ENCODE data around the gene CHRNA10.

Gene CHRNA10

GRCh38 chr11:3671334-3672254, at the start of gene CHRNA10:
TSS of gene CHRNA10 (minus strand) at chr11:3671384. CDS start at chr11:3671312, 72 bp downstream.
- no peak within 1 kb of the TSS for H3K27ac ChIP-seq (ENCODE audit: low read length)
- no peaks in the 10 kb centered on the region for H3K9me3 ChIP-seq (ENCODE audit: control insufficient read depth, insufficient read depth, low read length)
- no peaks in the 10 kb centered on the region for H3K27me3 ChIP-seq (ENCODE audit: control insufficient read depth, insufficient read depth, low read length)
- H3K4me3 ChIP-seq (ENCODE audit: low read length): no peak within 1 kb of the TSS
- WGBS (ENCODE audit: insufficient coverage, insufficient read length): no CpG with 5 or more reads among the region's 9 CpGs
- no peak for DNase-seq (ENCODE audit: low read depth, low spot score)
- peaks cover 25% of the 10 kb centered on the region for H3K36me3 ChIP-seq (ENCODE audit: control insufficient read depth, insufficient read depth, low read length)
- H3K4me1 ChIP-seq (ENCODE audit: control insufficient read depth, insufficient read depth, low read length): no peaks in the 10 kb centered on the region; the same call in 1 of the 2 replicates

- Histone ChIP-seq H3K27ac (ENCODE audit: low read length) (no peak overlapping the region), H3K36me3 (ENCODE audit: control insufficient read depth, insufficient read depth, low read length) (peaks cover 4% of the 10 kb centered on the region; the same call in 1 of the 2 replicates)
These were observed 41.1 kb upstream of the CHRNA10 start for GRCh38 chr11:3712274-3712673.

GRCh38 chr11:3710485-3711259, 39.5 kb upstream of the CHRNA10 start:
- Histone ChIP-seq H3K27me3 (ENCODE audit: control insufficient read depth, insufficient read depth, low read length) (no peaks in the 10 kb centered on the region), H3K9me3 (ENCODE audit: control insufficient read depth, insufficient read depth, low read length) (no peaks in the 10 kb centered on the region), H3K27ac (ENCODE audit: low read length) (no peak overlapping the region), H3K4me1 (ENCODE audit: control insufficient read depth, insufficient read depth, low read length) (peaks cover 1% of the 10 kb centered on the region), H3K4me3 (ENCODE audit: low read length) (no peak overlapping the region), H3K36me3 (ENCODE audit: control insufficient read depth, insufficient read depth, low read length) (no peaks in the 10 kb centered on the region; the same call in 1 of the 2 replicates)
- no peak for DNase-seq (ENCODE audit: low read depth, low spot score)
- whole genome bisulfite sequencing (ENCODE audit: insufficient coverage, insufficient read length): no CpG with 5 or more reads among the region's 4 CpGs

More at GRCh38 chr11:3712274-3712673, 41.1 kb upstream of the CHRNA10 start:
- Histone ChIP-seq H3K27me3 (ENCODE audit: control insufficient read depth, insufficient read depth, low read length) (no peaks in the 10 kb centered on the region), H3K4me1 (ENCODE audit: control insufficient read depth, insufficient read depth, low read length) (peaks cover 1% of the 10 kb centered on the region), H3K4me3 (ENCODE audit: low read length) (no peak overlapping the region), H3K9me3 (ENCODE audit: control insufficient read depth, insufficient read depth, low read length) (no peaks in the 10 kb centered on the region)
- no peak for DNase-seq (ENCODE audit: low read depth, low spot score)
- no CpG with 5 or more reads among the region's 6 CpGs for WGBS (ENCODE audit: insufficient coverage, insufficient read length)

GRCh38 chr11:3709977-3710376, 38.8 kb upstream of the CHRNA10 start:
- Histone ChIP-seq H3K4me3 (ENCODE audit: low read length) (no peak overlapping the region), H3K4me1 (ENCODE audit: control insufficient read depth, insufficient read depth, low read length) (peaks cover 1% of the 10 kb centered on the region), H3K9me3 (ENCODE audit: control insufficient read depth, insufficient read depth, low read length) (no peaks in the 10 kb centered on the region), H3K27me3 (ENCODE audit: control insufficient read depth, insufficient read depth, low read length) (no peaks in the 10 kb centered on the region), H3K27ac (ENCODE audit: low read length) (no peak overlapping the region), H3K36me3 (ENCODE audit: control insufficient read depth, insufficient read depth, low read length) (no peaks in the 10 kb centered on the region; the same call in 1 of the 2 replicates)
- DNase-seq (ENCODE audit: low read depth, low spot score): no peak
- WGBS (ENCODE audit: insufficient coverage, insufficient read length): no CpG with 5 or more reads among the region's 1 CpG

- Histone ChIP-seq H3K4me3 (ENCODE audit: low read length) (no peak overlapping the region), H3K27ac (ENCODE audit: low read length) (no peak overlapping the region), H3K27me3 (ENCODE audit: control insufficient read depth, insufficient read depth, low read length) (no peaks in the 10 kb centered on the region), H3K36me3 (ENCODE audit: control insufficient read depth, insufficient read depth, low read length) (peaks cover 4% of the 10 kb centered on the region; the same call in 1 of the 2 replicates), H3K4me1 (ENCODE audit: control insufficient read depth, insufficient read depth, low read length) (peaks cover 1% of the 10 kb centered on the region), H3K9me3 (ENCODE audit: control insufficient read depth, insufficient read depth, low read length) (no peaks in the 10 kb centered on the region)
- DNase-seq (ENCODE audit: low read depth, low spot score): no peak
- no CpG with 5 or more reads among the region's 2 CpGs for WGBS (ENCODE audit: insufficient coverage, insufficient read length)
These were observed 36.0 kb upstream of the CHRNA10 start for GRCh38 chr11:3707176-3707575.

- Histone ChIP-seq H3K4me3 (ENCODE audit: low read length) (no peak overlapping the region), H3K4me1 (ENCODE audit: control insufficient read depth, insufficient read depth, low read length) (no peaks in the 10 kb centered on the region), H3K27ac (ENCODE audit: low read length) (no peak overlapping the region), H3K9me3 (ENCODE audit: control insufficient read depth, insufficient read depth, low read length) (no peaks in the 10 kb centered on the region), H3K36me3 (ENCODE audit: control insufficient read depth, insufficient read depth, low read length) (peaks cover 15% of the 10 kb centered on the region; the same call in 1 of the 2 replicates), H3K27me3 (ENCODE audit: control insufficient read depth, insufficient read depth, low read length) (no peaks in the 10 kb centered on the region)
- 100% methylated on average over 1 of the region's 3 CpGs for WGBS (ENCODE audit: insufficient coverage, insufficient read length)
- DNase-seq (ENCODE audit: low read depth, low spot score): no peak
These were observed 32.2 kb upstream of the CHRNA10 start for GRCh38 chr11:3703383-3703782.

- WGBS (ENCODE audit: insufficient coverage, insufficient read length): no CpG with 5 or more reads among the region's 2 CpGs
- Histone ChIP-seq H3K4me1 (ENCODE audit: control insufficient read depth, insufficient read depth, low read length) (no peaks in the 10 kb centered on the region), H3K4me3 (ENCODE audit: low read length) (no peak overlapping the region), H3K36me3 (ENCODE audit: control insufficient read depth, insufficient read depth, low read length) (peaks cover 20% of the 10 kb centered on the region; the same call in 1 of the 2 replicates), H3K27me3 (ENCODE audit: control insufficient read depth, insufficient read depth, low read length) (no peaks in the 10 kb centered on the region), H3K9me3 (ENCODE audit: control insufficient read depth, insufficient read depth, low read length) (no peaks in the 10 kb centered on the region), H3K27ac (ENCODE audit: low read length) (no peak overlapping the region)
- no peak for DNase-seq (ENCODE audit: low read depth, low spot score)
These were observed 29.7 kb upstream of the CHRNA10 start for GRCh38 chr11:3700910-3701309.

- Histone ChIP-seq H3K27ac (ENCODE audit: low read length) (no peak overlapping the region), H3K4me1 (ENCODE audit: control insufficient read depth, insufficient read depth, low read length) (no peaks in the 10 kb centered on the region), H3K27me3 (ENCODE audit: control insufficient read depth, insufficient read depth, low read length) (no peaks in the 10 kb centered on the region), H3K9me3 (ENCODE audit: control insufficient read depth, insufficient read depth, low read length) (no peaks in the 10 kb centered on the region), H3K36me3 (ENCODE audit: control insufficient read depth, insufficient read depth, low read length) (peaks cover 23% of the 10 kb centered on the region; the same call in 1 of the 2 replicates), H3K4me3 (ENCODE audit: low read length) (no peak overlapping the region)
- no CpG with 5 or more reads among the region's 2 CpGs for WGBS (ENCODE audit: insufficient coverage, insufficient read length)
- DNase-seq (ENCODE audit: low read depth, low spot score): no peak
These were observed 29.2 kb upstream of the CHRNA10 start for GRCh38 chr11:3700410-3700809.

- Histone ChIP-seq H3K9me3 (ENCODE audit: control insufficient read depth, insufficient read depth, low read length) (no peaks in the 10 kb centered on the region), H3K27me3 (ENCODE audit: control insufficient read depth, insufficient read depth, low read length) (no peaks in the 10 kb centered on the region), H3K27ac (ENCODE audit: low read length) (no peak overlapping the region), H3K36me3 (ENCODE audit: control insufficient read depth, insufficient read depth, low read length) (peaks cover 21% of the 10 kb centered on the region), H3K4me3 (ENCODE audit: low read length) (no peak overlapping the region), H3K4me1 (ENCODE audit: control insufficient read depth, insufficient read depth, low read length) (no peaks in the 10 kb centered on the region)
- no CpG with 5 or more reads among the region's 4 CpGs for WGBS (ENCODE audit: insufficient coverage, insufficient read length)
- no peak for DNase-seq (ENCODE audit: low read depth, low spot score)
These were observed 15.6 kb upstream of the CHRNA10 start for GRCh38 chr11:3686751-3687150.

- WGBS (ENCODE audit: insufficient coverage, insufficient read length): no CpG with 5 or more reads among the region's 7 CpGs
- no peak overlapping the region for H3K4me3 ChIP-seq (ENCODE audit: low read length)
- no peaks in the 10 kb centered on the region for H3K4me1 ChIP-seq (ENCODE audit: control insufficient read depth, insufficient read depth, low read length)
- DNase-seq (ENCODE audit: low read depth, low spot score): no peak
- no peaks in the 10 kb centered on the region for H3K27me3 ChIP-seq (ENCODE audit: control insufficient read depth, insufficient read depth, low read length)
- H3K27ac ChIP-seq (ENCODE audit: low read length): no peak overlapping the region
- no peaks in the 10 kb centered on the region for H3K9me3 ChIP-seq (ENCODE audit: control insufficient read depth, insufficient read depth, low read length)
- H3K36me3 ChIP-seq (ENCODE audit: control insufficient read depth, insufficient read depth, low read length): peaks cover 19% of the 10 kb centered on the region
These were observed 14.7 kb upstream of the CHRNA10 start for GRCh38 chr11:3685923-3686322.
